AG04449 (cell line): ENCODE measurements around the gene ST14.

Experiments
- CTCF ChIA-PET: fragments of 350-600 bp; formaldehyde crosslinking; extraction: SDS; loops from one replicate; lab custom pipeline; 2021; ENCODE audit warnings: antibody characterized with exemption; lab: Yijun Ruan, JAX
- POLR2A ChIA-PET: fragments of 400-600, 350-600 bp; formaldehyde crosslinking; extraction: SDS; loops from one replicate; lab custom pipeline; 2020; ENCODE audit warnings: antibody characterized with exemption, inconsistent platforms; lab: Yijun Ruan, JAX
- DNase-seq: peaks from one replicate; pipeline ENCODE4 v3.0.0-alpha.2; 2010; ENCODE audit warnings: low read depth, low spot score
- H3K4me3 ChIP-seq: 2 replicates; pipeline ENCODE4 v1.5.1; 2011; ENCODE audit warnings: low read depth, mild to moderate bottlenecking, control low read depth, low read length
- CTCF ChIP-seq: IDR thresholded peaks from one replicate; pipeline ENCODE4 v1.5.1; 2011; ENCODE audit warnings: mild to moderate bottlenecking, moderate library complexity, low read length, control low read depth, inconsistent platforms; ENCODE audit not compliant: insufficient read depth; ENCODE audit errors: missing control alignments

Gene ST14

DNA sequence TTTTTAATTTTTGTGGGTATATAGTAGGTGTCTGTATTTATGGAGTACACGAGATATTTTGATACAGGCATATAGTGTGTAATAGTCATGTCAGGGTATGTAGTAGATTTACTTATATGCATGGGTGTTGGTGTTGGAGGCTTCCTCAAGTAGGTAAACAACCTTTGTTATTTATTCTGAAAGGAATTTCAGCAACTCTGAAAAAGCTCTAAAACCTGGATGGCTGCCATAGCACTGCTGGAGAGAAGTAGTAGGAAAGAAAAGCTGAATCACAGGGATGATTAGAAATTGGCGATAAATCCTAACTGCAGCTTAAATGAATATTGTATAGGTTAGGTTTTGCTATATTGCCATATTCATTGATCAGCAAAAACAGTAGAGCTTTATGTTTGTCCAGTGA, 44.4 kb upstream of the ST14 start:
- ChIA-PET POLR2A (interaction anchor here (0.5 kb wide), 1 partner anchor 1862 kb away, joined by 4 read pairs; no protein-coding TSS in a partner anchor), CTCF (interaction anchor here (0.7 to 2.3 kb wide), 5 partner anchors 12 to 192 kb away, joined by 3 to 7 read pairs (median 3); no protein-coding TSS in a partner anchor)
- no peak overlapping the region for H3K4me3 ChIP-seq
- no peak for DNase-seq
- no peak for TF ChIP-seq CTCF

DNA sequence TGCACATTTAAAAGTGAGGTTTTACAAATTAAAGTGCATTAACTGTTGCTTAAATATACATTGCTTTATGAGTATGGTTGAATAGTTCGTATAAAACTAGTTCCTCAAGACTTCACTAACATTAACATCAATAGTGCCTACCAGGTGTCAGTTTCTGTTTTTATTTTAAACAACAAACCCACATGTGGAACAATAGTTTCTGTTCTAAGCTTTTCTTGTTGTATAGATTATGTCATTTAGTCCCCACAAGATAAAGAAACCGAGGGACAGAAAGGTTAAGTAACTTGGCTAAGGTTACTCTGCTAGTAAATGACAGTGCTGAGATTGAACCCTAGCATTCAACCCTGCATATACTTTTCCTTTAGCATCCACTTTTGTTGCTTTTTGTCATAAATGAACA, 41.4 kb upstream of the ST14 start:
- CTCF ChIA-PET = interaction anchor here (0.9 to 2.3 kb wide), 4 partner anchors 12 to 195 kb away, joined by 3 to 11 read pairs (median 7); no protein-coding TSS in a partner anchor
- DNase-seq = no peak
- no peak for TF ChIP-seq CTCF
- POLR2A ChIA-PET = no interaction called here
- no peak overlapping the region for H3K4me3 ChIP-seq

DNA sequence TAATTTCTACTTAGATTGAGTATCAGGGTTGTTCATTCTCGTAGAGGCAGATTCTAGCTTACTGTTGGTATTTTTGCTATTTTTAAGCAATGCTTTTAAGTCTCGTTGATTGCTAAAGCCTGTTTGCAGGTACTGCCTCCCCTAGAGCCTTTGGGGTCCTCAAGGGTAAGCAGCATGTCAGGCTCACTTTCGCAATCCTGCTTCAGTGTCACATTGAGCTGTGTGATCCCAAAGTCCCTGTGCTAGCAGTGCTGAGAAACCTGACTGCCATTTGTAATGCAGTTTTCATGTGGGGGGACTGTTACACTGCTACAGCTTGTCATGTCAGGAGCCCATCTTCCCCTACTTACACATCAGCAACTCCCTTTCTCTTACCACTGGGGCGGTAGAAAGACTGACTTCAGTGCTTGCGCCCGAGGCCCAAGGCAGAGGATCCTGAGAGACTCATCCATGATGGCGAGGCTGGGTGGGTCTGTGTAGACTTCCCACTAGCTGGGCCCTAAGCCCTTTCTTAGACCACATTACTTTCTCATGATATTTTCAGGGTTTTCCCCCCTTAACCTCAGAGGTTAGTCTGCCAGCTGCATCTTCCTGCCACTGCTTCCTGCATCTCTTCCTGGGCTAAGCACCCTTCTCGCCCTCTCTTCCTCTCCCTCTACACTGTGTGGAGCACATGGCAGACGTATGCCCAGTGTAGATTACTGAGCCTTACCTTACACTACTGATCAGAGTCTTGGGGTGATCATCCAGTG, 40.8 kb upstream of the ST14 start:
- no peak for DNase-seq
- no peak for TF ChIP-seq CTCF
- ChIA-PET POLR2A (no interaction called here), CTCF (interaction anchor here (0.9 to 2.3 kb wide), 3 partner anchors 12 to 196 kb away, joined by 3 to 11 read pairs (median 10); no protein-coding TSS in a partner anchor)
- no peak overlapping the region for H3K4me3 ChIP-seq

- CTCF ChIA-PET = interaction anchor here (1.7 to 1.9 kb wide), 2 partner anchors 10 to 13 kb away, joined by 7 to 11 read pairs; no protein-coding TSS in a partner anchor
- POLR2A ChIA-PET = no interaction called here
- no peak overlapping the region for H3K4me3 ChIP-seq
- TF ChIP-seq CTCF = no peak
- no peak for DNase-seq
These were observed 39.5 kb upstream of the ST14 start for GRCh38 chr11:130120045-130120444.

- DNase-seq = peak; percentile 46
- ChIA-PET CTCF (interaction anchor here (0.7 to 17.9 kb wide), 6 partner anchors 8 to 240 kb away, joined by 3 to 489 read pairs (median 5); no protein-coding TSS in a partner anchor), POLR2A (no interaction called here)
- no peak overlapping the region for H3K4me3 ChIP-seq
- TF ChIP-seq CTCF = no peak
These were observed 38.1 kb upstream of the ST14 start for GRCh38 chr11:130121445-130121978.

DNA sequence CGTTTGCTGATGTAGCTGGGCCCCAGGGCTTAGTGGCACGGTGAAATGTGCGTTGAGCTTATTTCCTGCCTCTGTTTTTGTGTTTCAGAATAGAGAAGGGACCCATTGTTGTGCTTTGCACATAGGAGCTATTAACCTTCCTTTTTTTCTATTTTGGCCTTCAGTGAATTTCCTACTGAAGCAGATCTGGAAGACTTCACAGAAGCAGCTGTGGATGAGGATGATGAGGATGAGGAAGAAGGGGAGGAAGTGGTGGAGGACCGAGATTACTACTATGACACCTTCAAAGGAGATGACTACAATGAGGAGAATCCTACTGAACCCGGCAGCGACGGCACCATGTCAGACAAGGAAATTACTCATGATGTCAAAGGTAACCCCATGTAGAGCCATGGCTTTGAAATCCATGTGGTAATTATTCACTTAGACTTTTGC, 37.4 kb upstream of the ST14 start:
- H3K4me3 ChIP-seq = no peak overlapping the region
- CTCF ChIA-PET = interaction anchor here (1.6 to 17.9 kb wide), 3 partner anchors 10 to 241 kb away, joined by 3 to 489 read pairs (median 36); no protein-coding TSS in a partner anchor
- no peak for DNase-seq
- no peak for TF ChIP-seq CTCF
- POLR2A ChIA-PET = no interaction called here
